ACC112 (cell line): ENCODE results near the gene FMNL2.

ENCODE experiments used
- H2AFZ ChIP-seq: fragments of 200-600 bp; sonication (generic); one replicate; pipeline ENCODE4 v1.6.0; 2017; ENCODE audit warnings: antibody characterized with exemption, low read length; ENCODE audit not compliant: unreplicated experiment
- H3K27ac ChIP-seq: fragments of 200-600 bp; sonication (generic); 2 replicates; pipeline ENCODE4 v1.5.1; 2014; ENCODE audit warnings: low read depth, mild to moderate bottlenecking, antibody characterized with exemption, low read length, moderate library complexity
- H3K27me3 ChIP-seq: fragments of 200-600 bp; sonication (generic); 2 replicates; pipeline ENCODE4 v1.6.1; 2014; ENCODE audit warnings: mild to moderate bottlenecking, antibody characterized with exemption, low read length, moderate library complexity, mixed read lengths; ENCODE audit not compliant: insufficient read depth
- H3K36me3 ChIP-seq: fragments of 200-600 bp; sonication (generic); 2 replicates; pipeline ENCODE4 v1.6.1; 2016; ENCODE audit warnings: mild to moderate bottlenecking, antibody characterized with exemption, low read length, moderate library complexity, mixed read lengths; ENCODE audit not compliant: insufficient read depth
- H3K4me1 ChIP-seq: fragments of 200-600 bp; sonication (generic); one replicate; pipeline ENCODE4 v1.6.1; 2016; ENCODE audit warnings: low read length, mixed read lengths; ENCODE audit not compliant: insufficient read depth, unreplicated experiment, control insufficient read depth
- H3K4me3 ChIP-seq: fragments of 200-600 bp; sonication (generic); 2 replicates; pipeline ENCODE4 v1.5.1; 2014; ENCODE audit warnings: mild to moderate bottlenecking, low read depth, low read length
- H3K79me2 ChIP-seq: fragments of 200-600 bp; sonication (generic); one replicate; pipeline ENCODE4 v1.6.0; 2016; ENCODE audit warnings: low read length; ENCODE audit not compliant: control insufficient read depth, unreplicated experiment, insufficient read depth

The FMNL2 gene

GRCh38 chr2:152542337-152542994 is 207.5 kb downstream of the FMNL2 start:
- Histone ChIP-seq H3K4me1 (peaks cover 22% of the 10 kb centered on the region), H3K36me3 (no peaks in the 10 kb centered on the region), H2AFZ (no peak overlapping the region), H3K79me2 (peaks cover 7% of the 10 kb centered on the region), H3K27me3 (no peaks in the 10 kb centered on the region), H3K4me3 (peak overlapping the region; percentile 0; the same call in 1 of the 2 replicates), H3K27ac (peak overlapping the region; percentile 87)

- H3K79me2 ChIP-seq: peaks cover 7% of the 10 kb centered on the region
- H3K4me1 ChIP-seq: peaks cover 22% of the 10 kb centered on the region
- H3K27ac ChIP-seq: peak overlapping the region; percentile 87
- H3K27me3 ChIP-seq: no peaks in the 10 kb centered on the region
- H3K36me3 ChIP-seq: no peaks in the 10 kb centered on the region
- H3K4me3 ChIP-seq: peak overlapping the region; percentile 0; the same call in 1 of the 2 replicates
- no peak overlapping the region for H2AFZ ChIP-seq
Measured at GRCh38 chr2:152542995-152543481, 208.1 kb downstream of the FMNL2 start.

- peaks cover 28% of the 10 kb centered on the region for H3K4me1 ChIP-seq
- H3K4me3 ChIP-seq: no peak overlapping the region
- peaks cover 7% of the 10 kb centered on the region for H3K79me2 ChIP-seq
- H3K36me3 ChIP-seq: no peaks in the 10 kb centered on the region
- H2AFZ ChIP-seq: no peak overlapping the region
- no peaks in the 10 kb centered on the region for H3K27me3 ChIP-seq
- H3K27ac ChIP-seq: peak overlapping the region; percentile 87
Measured at GRCh38 chr2:152543717-152544116, 208.7 kb downstream of the FMNL2 start.

GRCh38 chr2:152544638-152545037 is 209.7 kb downstream of the FMNL2 start:
- H3K27me3 ChIP-seq: no peaks in the 10 kb centered on the region
- 0 out of 2 replicates have a peak, but pooled peaks cover 4% of the 10 kb centered on the region for H3K36me3 ChIP-seq
- no peak overlapping the region for H2AFZ ChIP-seq
- H3K4me1 ChIP-seq: peaks cover 32% of the 10 kb centered on the region
- no peak overlapping the region for H3K27ac ChIP-seq
- no peak overlapping the region for H3K4me3 ChIP-seq
- peaks cover 7% of the 10 kb centered on the region for H3K79me2 ChIP-seq

GRCh38 chr2:152546230-152546837 is 211.4 kb downstream of the FMNL2 start:
- Histone ChIP-seq H3K27ac (no peak overlapping the region), H3K79me2 (peaks cover 7% of the 10 kb centered on the region), H3K4me3 (no peak overlapping the region), H3K36me3 (0 out of 2 replicates have a peak, but pooled peaks cover 6% of the 10 kb centered on the region), H3K4me1 (peaks cover 32% of the 10 kb centered on the region), H2AFZ (no peak overlapping the region), H3K27me3 (no peaks in the 10 kb centered on the region)

GRCh38 chr2:152548111-152548875 is 213.3 kb downstream of the FMNL2 start:
- no peaks in the 10 kb centered on the region for H3K79me2 ChIP-seq
- H3K4me3 ChIP-seq: no peak overlapping the region
- H3K27me3 ChIP-seq: no peaks in the 10 kb centered on the region
- H3K36me3 ChIP-seq: 0 out of 2 replicates have a peak, but pooled peaks cover 6% of the 10 kb centered on the region
- no peak overlapping the region for H2AFZ ChIP-seq
- no peak overlapping the region for H3K27ac ChIP-seq
- peaks cover 15% of the 10 kb centered on the region for H3K4me1 ChIP-seq

- Histone ChIP-seq H3K27me3 (no peaks in the 10 kb centered on the region), H3K27ac (no peak overlapping the region), H3K79me2 (no peaks in the 10 kb centered on the region), H3K36me3 (0 out of 2 replicates have a peak, but pooled peaks cover 6% of the 10 kb centered on the region), H3K4me1 (peaks cover 9% of the 10 kb centered on the region), H2AFZ (no peak overlapping the region), H3K4me3 (no peak overlapping the region)
Measured at GRCh38 chr2:152548996-152549395, 214.0 kb downstream of the FMNL2 start.

- H3K27me3 ChIP-seq: no peaks in the 10 kb centered on the region
- no peaks in the 10 kb centered on the region for H3K79me2 ChIP-seq
- peaks cover 9% of the 10 kb centered on the region for H3K4me1 ChIP-seq
- 0 out of 2 replicates have a peak, but pooled peaks cover 6% of the 10 kb centered on the region for H3K36me3 ChIP-seq
- no peak overlapping the region for H3K27ac ChIP-seq
- H3K4me3 ChIP-seq: no peak overlapping the region
- H2AFZ ChIP-seq: no peak overlapping the region
Measured at GRCh38 chr2:152549423-152549822, 214.4 kb downstream of the FMNL2 start.

GRCh38 chr2:152550386-152550785 is 215.4 kb downstream of the FMNL2 start:
- H3K27me3 ChIP-seq: no peaks in the 10 kb centered on the region
- no peak overlapping the region for H3K4me3 ChIP-seq
- 0 out of 2 replicates have a peak, but pooled peaks cover 6% of the 10 kb centered on the region for H3K36me3 ChIP-seq
- H3K79me2 ChIP-seq: no peaks in the 10 kb centered on the region
- peaks cover 9% of the 10 kb centered on the region for H3K4me1 ChIP-seq
- H3K27ac ChIP-seq: no peak overlapping the region
- H2AFZ ChIP-seq: no peak overlapping the region

- Histone ChIP-seq H3K79me2 (no peaks in the 10 kb centered on the region), H2AFZ (no peak overlapping the region), H3K4me1 (peaks cover 16% of the 10 kb centered on the region), H3K36me3 (0 out of 2 replicates have a peak, but pooled peaks cover 6% of the 10 kb centered on the region), H3K4me3 (no peak overlapping the region), H3K27ac (no peak overlapping the region), H3K27me3 (no peaks in the 10 kb centered on the region)
Measured at GRCh38 chr2:152552888-152553287, 217.9 kb downstream of the FMNL2 start.
